ENCODE data around the gene NCOA3.
A peak's percentile ranks its signal among the peaks of the same experiment; 100 is the strongest.

The NCOA3 gene

DNA sequence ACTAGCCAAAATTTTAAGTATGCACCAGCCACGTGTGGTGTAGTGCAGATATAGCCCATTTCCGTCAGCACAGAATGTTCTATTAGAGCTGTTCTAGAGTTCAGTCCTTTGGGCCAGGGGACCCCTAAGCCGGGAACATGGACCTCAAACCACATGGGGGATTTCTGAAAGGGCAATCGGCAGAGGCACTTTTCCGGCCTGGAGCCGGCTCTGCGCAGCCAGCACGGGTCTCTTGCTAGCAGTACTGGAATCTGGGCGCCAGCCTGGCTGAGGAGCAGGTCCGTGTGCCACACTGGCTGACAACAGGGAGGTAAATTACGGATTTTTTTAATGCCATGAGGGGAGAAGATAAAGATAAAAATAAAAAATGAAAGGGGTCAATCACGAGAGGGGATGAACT lies 163.1 kb downstream of the NCOA3 start:
- no peak overlapping the region for H3K27ac Mint-ChIP-seq
- peaks cover 16% of the 10 kb centered on the region for H3K36me3 Mint-ChIP-seq (ENCODE audit: low read depth)
- H3K27me3 Mint-ChIP-seq, result no peaks in the 10 kb centered on the region
- H3K4me3 Mint-ChIP-seq, result no peak overlapping the region
- peaks cover 3% of the 10 kb centered on the region for H3K4me1 Mint-ChIP-seq (ENCODE audit: low read depth)
- H3K9me3 Mint-ChIP-seq, result no peaks in the 10 kb centered on the region

DNA sequence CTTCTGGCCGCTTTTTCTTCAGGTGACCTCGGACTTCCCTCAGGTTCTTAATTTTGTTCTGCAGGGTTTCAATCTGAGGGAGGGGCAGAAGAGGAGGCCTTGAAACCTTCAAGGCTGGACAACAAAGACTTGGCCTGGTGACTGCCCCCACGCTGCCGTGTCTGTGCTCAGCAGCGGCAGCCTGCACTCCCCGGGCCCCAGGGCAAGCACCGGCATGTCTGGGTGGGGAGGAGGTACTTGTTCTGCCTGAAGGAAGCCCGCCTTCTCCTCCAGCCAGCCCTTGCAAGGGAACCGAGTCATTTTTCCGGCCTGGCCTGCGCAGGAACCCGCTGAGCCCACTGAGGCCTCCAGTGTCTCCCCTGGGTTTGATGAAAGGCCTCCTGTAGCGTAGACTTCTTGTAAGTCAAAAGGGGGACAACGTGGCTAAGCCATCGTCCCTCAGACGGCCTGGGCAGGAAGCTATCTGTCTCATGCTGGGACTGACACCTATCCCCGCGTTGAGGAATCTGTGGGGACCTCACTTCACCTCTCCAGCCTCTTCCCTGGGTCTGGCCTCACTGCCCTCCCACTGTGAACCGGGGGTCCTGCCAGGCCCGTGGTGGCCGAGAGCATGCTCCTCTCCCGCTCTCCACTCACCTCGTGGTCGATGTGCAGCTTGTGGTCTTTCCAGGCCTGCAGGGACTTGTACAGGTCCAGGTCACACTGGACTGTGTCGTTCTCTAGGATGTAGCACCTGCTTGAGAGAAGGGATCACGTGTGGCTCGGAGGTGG lies 163.7 kb downstream of the NCOA3 start:
- Mint-ChIP-seq H3K27ac (no peak overlapping the region), H3K9me3 (no peaks in the 10 kb centered on the region), H3K27me3 (no peaks in the 10 kb centered on the region), H3K36me3 (ENCODE audit: low read depth) (peaks cover 16% of the 10 kb centered on the region), H3K4me3 (no peak overlapping the region), H3K4me1 (ENCODE audit: low read depth) (peaks cover 3% of the 10 kb centered on the region)

DNA sequence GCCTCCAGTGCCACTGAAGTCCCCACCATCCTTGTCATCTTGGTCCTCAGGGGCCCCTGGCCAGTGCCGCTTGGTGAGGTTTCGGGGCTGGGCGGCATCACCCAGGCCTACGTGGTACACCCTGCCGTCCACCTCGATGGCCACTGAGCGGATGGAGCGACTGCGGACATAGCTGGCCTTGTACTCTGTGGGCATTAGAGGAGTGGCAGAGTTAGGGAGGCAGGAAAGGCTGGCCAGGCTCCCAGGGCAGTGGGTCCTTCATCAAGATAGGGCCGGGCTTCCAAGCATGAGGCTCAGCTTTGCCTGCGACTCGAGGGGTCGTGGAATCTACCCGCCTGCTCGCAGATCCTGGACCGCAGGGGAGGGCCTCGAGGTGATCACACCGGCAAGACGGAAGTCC lies 164.6 kb downstream of the NCOA3 start:
- Mint-ChIP-seq H3K4me3 (no peak overlapping the region), H3K27ac (no peak overlapping the region), H3K27me3 (no peaks in the 10 kb centered on the region), H3K4me1 (ENCODE audit: low read depth) (peaks cover 3% of the 10 kb centered on the region), H3K9me3 (no peaks in the 10 kb centered on the region), H3K36me3 (ENCODE audit: low read depth) (peaks cover 9% of the 10 kb centered on the region)

DNA sequence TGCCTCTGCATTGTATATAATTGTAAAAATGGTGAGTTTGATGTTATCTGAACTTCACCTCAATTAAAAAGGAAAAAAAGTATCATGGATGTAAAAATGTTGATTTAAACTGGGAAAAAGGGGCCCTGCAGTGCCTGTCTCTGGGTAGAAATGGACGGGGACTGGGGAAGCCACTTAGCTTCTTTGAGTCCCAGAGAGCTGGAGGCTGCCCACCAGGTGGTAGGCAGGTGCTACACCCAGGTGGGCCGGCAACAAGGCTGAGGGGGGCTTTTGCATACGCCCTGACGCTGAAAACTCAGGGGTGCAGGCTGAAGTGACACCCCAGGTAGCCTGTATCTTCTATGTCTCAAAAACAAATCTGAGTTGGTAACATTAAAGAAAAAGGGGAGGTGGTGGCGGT lies 165.4 kb downstream of the NCOA3 start:
- H3K27ac Mint-ChIP-seq, result no peak overlapping the region
- H3K4me3 Mint-ChIP-seq, result no peak overlapping the region
- H3K4me1 Mint-ChIP-seq (ENCODE audit: low read depth), result peaks cover 3% of the 10 kb centered on the region
- no peaks in the 10 kb centered on the region for H3K9me3 Mint-ChIP-seq
- H3K27me3 Mint-ChIP-seq, result no peaks in the 10 kb centered on the region
- peaks cover 8% of the 10 kb centered on the region for H3K36me3 Mint-ChIP-seq (ENCODE audit: low read depth)

DNA sequence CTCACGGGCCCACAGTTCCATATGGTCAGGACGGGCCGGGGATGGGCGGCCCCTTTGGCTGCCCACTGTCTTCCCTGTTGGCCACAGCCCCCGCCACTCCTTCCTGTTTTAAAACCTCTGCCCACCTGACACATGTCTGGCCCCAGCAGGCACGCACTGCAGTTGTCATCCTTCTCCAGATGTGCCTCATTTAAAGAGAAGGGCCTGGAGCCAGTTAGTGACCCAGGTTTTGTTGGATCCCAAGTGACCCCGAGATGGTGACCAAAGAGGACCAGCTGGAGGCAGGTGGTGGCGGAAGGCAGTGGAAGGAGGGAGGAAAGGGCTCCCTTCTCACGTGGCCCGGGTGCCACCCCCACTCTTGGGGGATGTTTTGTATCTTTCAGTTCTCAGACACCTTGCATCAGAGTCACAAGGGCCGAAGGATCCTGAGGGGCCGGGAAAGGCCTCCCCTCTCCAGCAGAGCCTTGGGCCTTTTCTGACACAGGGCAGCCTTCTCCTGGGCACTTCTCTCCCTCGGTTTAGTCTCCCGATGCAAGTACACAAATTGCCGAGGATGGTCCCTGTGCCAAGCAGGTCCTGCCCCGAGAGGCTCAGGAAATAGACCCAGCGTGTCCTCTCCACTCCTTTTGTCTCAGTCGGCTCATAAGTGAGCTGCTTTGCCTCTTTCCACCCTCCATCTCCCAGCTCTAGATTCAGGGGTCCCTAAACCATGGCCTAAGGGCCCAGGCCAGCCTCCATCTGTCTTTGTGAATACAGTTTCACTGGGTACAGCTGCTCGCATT lies 166.0 kb downstream of the NCOA3 start:
- no peak overlapping the region for H3K4me3 Mint-ChIP-seq
- H3K4me1 Mint-ChIP-seq (ENCODE audit: low read depth), result peaks cover 3% of the 10 kb centered on the region
- no peak overlapping the region for H3K27ac Mint-ChIP-seq
- peaks cover 3% of the 10 kb centered on the region for H3K36me3 Mint-ChIP-seq (ENCODE audit: low read depth)
- no peaks in the 10 kb centered on the region for H3K9me3 Mint-ChIP-seq
- H3K27me3 Mint-ChIP-seq, result no peaks in the 10 kb centered on the region

DNA sequence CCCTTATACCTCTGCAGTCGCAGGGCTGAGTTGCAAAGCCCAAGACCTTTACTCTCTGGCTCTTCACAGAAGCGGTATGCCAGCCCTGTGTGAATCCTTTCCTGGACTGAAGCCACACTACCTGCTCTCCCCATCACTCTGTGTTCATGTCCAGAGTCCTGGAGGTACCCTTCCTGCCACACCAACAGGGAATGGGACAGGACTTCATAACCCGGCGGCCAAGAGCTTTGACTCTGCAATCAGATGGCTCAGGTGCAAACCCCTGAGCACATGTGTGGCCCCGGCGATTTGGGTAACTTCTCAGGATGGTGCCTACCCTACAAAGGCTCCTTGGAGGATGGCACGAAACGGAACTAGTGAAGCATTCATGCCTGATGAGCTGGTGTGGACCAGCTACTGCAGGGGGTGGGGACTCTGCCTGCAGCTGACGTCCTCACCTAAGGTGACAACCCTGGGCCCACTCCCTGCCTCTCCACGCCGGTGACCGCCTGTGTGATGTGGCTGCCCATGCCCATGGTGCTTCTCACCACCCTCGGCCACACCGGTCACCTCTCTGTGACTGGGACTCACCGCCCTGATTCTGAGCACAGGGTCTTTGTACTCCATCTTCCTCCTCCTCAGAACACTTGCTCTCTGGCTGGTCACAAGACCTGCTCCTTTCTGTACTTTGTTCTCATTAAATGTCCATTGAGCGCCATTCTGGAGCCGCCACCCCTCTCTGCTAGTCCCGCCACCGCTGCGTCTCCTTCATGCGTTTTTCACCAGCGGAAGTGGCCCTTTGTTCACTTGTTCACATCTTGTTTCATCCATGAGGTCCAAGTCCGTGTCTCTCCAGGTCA lies 166.8 kb downstream of the NCOA3 start:
- Mint-ChIP-seq H3K9me3 (no peaks in the 10 kb centered on the region), H3K4me3 (no peak overlapping the region), H3K4me1 (ENCODE audit: low read depth) (peaks cover 2% of the 10 kb centered on the region), H3K27me3 (no peaks in the 10 kb centered on the region), H3K27ac (peak overlapping the region; percentile 1), H3K36me3 (ENCODE audit: low read depth) (no peaks in the 10 kb centered on the region)

DNA sequence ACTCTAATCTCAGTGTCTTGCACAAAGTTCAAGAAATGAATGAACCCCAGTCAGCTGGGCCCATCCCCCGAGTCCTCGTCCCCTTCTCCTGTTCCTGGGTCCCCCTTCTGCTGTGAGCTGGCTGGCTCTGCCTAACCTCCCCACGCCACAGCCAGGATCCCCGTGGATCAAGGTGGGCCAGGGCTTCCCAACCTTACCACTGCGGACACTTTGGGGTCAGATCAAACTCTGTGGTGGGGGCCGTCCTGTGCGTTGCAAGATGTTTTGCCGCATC lies 167.4 kb downstream of the NCOA3 start:
- Mint-ChIP-seq H3K4me1 (ENCODE audit: low read depth) (no peaks in the 10 kb centered on the region), H3K4me3 (no peak overlapping the region), H3K27me3 (no peaks in the 10 kb centered on the region), H3K27ac (no peak overlapping the region), H3K9me3 (no peaks in the 10 kb centered on the region), H3K36me3 (ENCODE audit: low read depth) (no peaks in the 10 kb centered on the region)

DNA sequence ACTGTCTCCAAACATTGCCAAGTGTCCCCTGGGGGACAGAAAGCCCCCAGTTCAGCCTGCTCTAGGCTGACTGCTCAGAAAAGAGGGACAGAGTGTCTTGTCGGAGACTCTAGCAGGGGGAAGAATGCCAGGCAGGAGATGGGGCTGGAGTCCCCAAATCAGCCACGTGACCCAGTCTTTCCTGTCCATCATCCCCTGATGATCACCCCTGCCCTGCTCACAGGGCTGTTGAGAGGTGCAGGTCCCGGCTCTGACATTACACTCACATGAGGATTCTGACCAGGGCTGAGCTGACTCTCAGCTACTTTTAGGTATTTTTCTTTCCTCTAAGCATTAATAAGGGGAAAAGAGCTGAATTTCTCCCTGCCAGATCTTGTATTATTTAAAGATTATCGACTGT lies 167.8 kb downstream of the NCOA3 start:
- no peak overlapping the region for H3K4me3 Mint-ChIP-seq
- no peaks in the 10 kb centered on the region for H3K27me3 Mint-ChIP-seq
- no peaks in the 10 kb centered on the region for H3K9me3 Mint-ChIP-seq
- H3K4me1 Mint-ChIP-seq (ENCODE audit: low read depth), result no peaks in the 10 kb centered on the region
- H3K27ac Mint-ChIP-seq, result no peak overlapping the region
- H3K36me3 Mint-ChIP-seq (ENCODE audit: low read depth), result no peaks in the 10 kb centered on the region

DNA sequence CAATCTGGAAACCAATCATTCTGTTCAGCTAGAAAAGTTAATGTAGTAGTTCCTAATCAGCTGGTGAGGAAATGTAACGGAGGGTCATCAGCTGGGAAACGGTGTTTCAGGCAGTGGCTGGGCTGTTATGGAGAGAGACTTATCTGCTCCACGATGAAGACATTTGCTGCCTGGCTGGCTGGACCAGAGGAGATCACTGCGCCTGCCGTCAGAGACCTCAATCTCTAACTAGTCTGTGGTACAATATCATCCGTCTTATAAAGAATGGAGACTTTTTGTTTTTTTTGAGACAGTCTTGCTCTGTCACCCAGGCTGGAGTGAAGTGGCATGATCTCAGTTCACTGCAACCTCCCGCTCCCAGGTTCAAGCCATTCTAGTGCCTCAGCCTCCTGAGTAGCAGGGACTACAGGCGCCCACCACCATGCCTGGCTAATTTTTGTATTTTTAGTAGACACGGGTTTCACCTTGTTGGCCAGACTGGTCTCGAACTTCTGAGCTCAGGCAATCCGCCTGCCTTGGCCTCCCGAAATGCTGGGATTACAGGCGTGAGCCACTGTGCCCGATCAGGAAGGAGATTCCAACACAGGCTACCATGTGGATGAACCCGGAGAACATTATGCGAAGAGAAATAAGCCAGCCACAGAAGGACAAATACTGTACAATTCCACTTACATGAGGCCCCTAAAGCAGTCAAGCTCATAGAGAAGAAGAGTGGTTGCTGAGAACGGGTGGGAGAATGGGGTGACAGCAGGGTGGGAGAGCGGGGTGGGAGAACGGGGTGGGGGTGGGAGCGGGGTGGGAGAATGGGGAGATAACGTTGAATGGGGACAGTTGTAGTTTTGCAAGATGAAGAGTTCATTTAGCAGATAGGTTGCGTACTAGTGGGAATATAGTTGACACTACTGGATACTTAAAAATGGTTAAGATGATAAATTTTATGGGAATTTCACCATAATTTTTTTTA lies 168.5 kb downstream of the NCOA3 start:
- Mint-ChIP-seq H3K4me1 (ENCODE audit: low read depth) (no peaks in the 10 kb centered on the region), H3K27ac (no peak overlapping the region), H3K9me3 (no peaks in the 10 kb centered on the region), H3K4me3 (no peak overlapping the region), H3K27me3 (no peaks in the 10 kb centered on the region), H3K36me3 (ENCODE audit: low read depth) (no peaks in the 10 kb centered on the region)

DNA sequence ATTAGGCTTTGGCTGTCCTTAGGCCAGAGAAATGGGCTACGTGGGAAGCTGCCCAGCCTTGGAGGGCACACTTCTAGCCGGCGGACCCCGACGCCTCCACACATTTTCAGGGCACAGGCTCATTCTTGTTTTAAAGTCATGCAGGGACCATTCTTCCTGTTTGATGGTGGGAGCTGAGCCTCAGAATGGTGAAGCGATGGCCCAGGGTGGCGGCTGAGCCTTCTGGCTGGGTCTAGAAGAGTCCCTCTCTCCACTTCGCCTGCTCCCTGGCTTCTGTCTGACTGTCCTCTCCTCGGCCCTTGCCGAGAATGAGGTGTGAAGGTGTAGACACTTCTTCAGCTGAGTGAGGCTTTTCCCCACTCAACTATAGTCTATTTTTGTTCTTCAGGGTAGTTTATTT lies 169.2 kb downstream of the NCOA3 start:
- H3K36me3 Mint-ChIP-seq (ENCODE audit: low read depth), result no peaks in the 10 kb centered on the region
- H3K27me3 Mint-ChIP-seq, result no peaks in the 10 kb centered on the region
- no peak overlapping the region for H3K4me3 Mint-ChIP-seq
- H3K9me3 Mint-ChIP-seq, result no peaks in the 10 kb centered on the region
- H3K4me1 Mint-ChIP-seq (ENCODE audit: low read depth), result no peaks in the 10 kb centered on the region
- H3K27ac Mint-ChIP-seq, result no peak overlapping the region

DNA sequence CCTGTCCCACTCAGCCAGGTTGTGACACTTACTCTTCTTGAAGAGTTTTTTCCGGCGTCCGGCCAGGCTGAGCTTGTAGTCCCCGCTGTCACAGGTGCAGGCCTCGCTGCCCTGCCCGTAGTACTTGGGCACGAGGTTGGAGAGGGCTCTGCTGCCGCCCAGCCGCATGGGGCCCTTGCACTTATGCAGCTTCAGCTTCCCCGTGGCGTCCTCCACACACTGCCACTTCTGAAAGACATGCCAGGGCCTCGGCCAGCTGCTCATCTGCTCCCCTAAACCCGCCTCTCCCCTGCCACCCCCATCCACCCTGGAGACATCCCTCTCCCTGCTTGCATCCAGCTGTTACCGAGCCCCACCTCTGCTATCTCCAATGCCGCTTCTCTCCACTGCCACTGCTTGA lies 170.5 kb downstream of the NCOA3 start:
- Mint-ChIP-seq H3K27ac (no peak overlapping the region), H3K36me3 (ENCODE audit: low read depth) (no peaks in the 10 kb centered on the region), H3K4me3 (no peak overlapping the region), H3K27me3 (no peaks in the 10 kb centered on the region), H3K4me1 (ENCODE audit: low read depth) (no peaks in the 10 kb centered on the region), H3K9me3 (no peaks in the 10 kb centered on the region)

DNA sequence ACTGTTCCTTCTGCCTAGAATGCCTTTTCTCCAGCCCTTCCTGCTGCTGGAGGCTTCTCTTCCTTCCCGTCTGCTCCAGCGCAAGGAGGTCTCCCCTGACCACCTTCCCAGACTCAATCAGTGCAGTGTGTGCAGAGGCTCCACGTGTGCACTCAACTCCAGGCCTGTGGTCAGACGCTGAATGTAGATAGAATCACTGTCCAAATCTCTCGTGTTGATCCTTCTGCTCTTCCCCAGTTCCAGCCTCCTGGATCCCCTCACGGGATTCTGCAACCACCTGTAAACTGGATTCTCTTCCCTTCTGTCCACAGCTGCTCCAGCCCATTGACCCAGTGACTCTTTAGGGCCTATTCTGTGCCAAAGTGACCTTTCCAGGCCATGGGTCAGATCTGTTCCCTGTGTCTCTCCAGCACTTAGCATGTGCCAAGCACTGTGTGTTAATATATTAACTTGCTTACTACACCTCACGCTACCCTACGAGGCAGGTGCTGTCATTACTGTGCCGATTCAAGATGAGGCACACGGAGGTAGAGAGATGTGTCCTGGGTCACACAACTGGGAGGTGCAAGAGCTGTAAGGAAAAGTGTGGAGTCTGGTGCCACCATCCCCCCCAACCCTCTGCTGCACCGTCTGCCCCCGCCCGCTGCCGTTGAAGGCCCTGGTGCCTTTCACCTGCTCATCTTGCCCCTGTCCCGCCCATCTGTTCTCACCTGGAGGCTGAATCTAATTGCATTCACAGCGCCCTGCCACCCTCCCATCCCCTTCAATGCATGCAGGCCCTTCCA lies 171.4 kb downstream of the NCOA3 start:
- Mint-ChIP-seq H3K9me3 (no peaks in the 10 kb centered on the region), H3K4me1 (ENCODE audit: low read depth) (no peaks in the 10 kb centered on the region), H3K27me3 (no peaks in the 10 kb centered on the region), H3K4me3 (no peak overlapping the region), H3K27ac (no peak overlapping the region), H3K36me3 (ENCODE audit: low read depth) (no peaks in the 10 kb centered on the region)

DNA sequence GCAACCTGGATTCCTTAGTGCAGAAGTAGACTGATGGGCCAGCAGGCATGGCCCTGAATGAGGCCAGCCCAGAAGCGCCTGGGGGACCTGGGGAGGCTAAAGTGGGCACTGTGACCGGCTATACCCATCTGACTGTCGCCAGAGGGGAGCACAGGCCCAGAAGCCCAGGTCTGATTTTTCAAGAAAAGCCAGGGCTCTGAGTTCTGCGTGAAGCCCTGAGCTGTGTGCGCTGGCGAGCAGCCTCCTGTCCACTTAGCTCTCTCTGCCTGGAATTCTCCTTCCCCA lies 171.9 kb downstream of the NCOA3 start:
- Mint-ChIP-seq H3K4me1 (ENCODE audit: low read depth) (no peaks in the 10 kb centered on the region), H3K27ac (no peak overlapping the region), H3K4me3 (no peak overlapping the region), H3K9me3 (no peaks in the 10 kb centered on the region), H3K27me3 (no peaks in the 10 kb centered on the region), H3K36me3 (ENCODE audit: low read depth) (no peaks in the 10 kb centered on the region)

DNA sequence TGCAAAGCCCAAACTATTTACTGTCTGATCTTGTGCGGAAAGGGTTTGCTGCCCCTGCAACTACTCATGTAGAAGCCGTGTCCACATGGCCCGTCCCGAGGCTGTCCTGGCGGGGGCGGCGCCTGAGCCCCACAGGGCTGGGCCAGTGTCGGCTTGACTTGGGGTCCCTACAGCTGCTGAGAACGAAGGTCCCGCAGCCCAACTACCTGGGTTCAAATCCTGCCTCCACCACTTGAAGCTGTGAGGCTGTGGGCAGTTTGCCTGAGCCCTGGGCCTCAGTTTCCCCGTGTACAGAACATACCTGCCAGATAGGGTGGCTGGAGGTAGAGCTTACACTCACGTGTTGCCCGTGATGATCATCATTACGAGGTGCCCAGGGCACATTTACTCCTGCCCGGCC lies 172.5 kb downstream of the NCOA3 start:
- H3K36me3 Mint-ChIP-seq (ENCODE audit: low read depth), result no peaks in the 10 kb centered on the region

More for the DNA sequence above, 172.5 kb downstream of the NCOA3 start:
- H3K4me1 Mint-ChIP-seq (ENCODE audit: low read depth), result no peaks in the 10 kb centered on the region
- no peak overlapping the region for H3K27ac Mint-ChIP-seq
- no peaks in the 10 kb centered on the region for H3K27me3 Mint-ChIP-seq
- no peaks in the 10 kb centered on the region for H3K9me3 Mint-ChIP-seq
- H3K4me3 Mint-ChIP-seq, result no peak overlapping the region
